ENCODE data around the gene DPH6. TPM values are rescaled to one million over a fixed set of nuclear protein-coding genes. Genes with fewer than 3 reads are reported as not detected.
"Not testable (repeated sequence)": the region's sequence is repeated elsewhere in the genome, so short reads cannot be mapped to it uniquely, and the experiment has no call there.

The DPH6 gene
- polyA plus RNA-seq, 1 donor, result 14.6 TPM

- no peak for DNase-seq (ENCODE audit: low read depth)
These were observed 108.8 kb downstream of the DPH6 start for GRCh38 chr15:35437157-35437556.

DNA sequence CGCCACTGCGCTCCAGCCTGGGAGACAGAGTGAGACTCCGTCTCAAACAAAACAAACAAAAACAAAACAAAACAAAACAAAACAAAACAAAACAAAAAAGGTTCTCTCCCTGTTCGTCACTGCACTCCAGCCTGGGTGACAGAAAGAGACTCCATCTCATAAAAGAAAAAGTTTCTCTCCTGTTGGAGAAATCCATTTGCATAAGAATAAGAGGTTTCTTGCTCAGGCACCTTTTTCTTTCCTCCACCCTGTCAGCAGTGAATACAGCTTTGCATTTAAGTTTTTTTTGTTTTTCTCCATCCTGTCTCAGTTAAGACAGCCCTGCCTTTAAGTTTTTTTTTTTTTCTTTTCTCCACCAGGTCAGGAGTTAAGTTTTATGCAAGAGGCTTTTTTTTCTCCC, 109.5 kb downstream of the DPH6 start:
- DNase-seq (ENCODE audit: low read depth), result no peak

DNA sequence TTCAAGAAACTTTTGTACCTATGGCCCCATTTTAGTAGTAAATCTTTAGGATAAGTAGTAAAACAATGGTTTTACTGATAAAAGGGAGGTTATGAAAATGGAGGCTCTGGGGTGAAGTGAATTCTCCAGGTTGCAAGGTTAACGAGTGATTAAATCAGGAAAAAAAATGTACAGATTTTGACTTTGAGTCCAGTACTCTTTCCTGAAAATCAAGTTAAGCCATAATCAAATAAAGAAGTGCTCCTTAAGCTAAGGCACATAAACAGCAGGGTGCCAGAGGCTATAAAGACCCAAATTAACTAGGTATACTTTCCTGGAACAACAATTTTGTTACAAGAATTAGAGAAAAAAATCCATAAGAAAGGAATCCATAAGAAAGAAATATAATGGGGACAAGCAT, 114.7 kb downstream of the DPH6 start:
- DNase-seq (ENCODE audit: low read depth), result no peak

- DNase-seq (ENCODE audit: low read depth), result no peak
These were observed 115.7 kb downstream of the DPH6 start for GRCh38 chr15:35430301-35430700.

DNA sequence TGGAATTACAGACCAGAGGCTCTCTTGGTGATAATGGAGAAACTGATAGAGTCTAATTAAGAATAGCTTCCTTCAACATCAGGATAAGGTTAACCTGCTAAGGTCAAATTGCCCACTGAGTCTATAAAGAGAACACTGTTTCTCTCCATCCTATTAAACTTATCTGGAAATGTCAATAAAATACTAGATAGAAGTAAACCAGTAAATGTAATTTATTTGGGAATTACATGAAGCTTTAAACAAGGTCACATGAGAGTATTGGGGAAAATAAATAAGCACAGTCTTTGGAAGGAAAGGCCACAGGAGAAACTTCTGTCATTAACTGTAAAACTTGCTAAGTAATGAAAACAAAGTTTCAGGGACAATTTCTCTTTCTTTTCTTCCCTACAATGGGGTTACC, 118.5 kb downstream of the DPH6 start:
- DNase-seq (ENCODE audit: low read depth), result no peak

DNA sequence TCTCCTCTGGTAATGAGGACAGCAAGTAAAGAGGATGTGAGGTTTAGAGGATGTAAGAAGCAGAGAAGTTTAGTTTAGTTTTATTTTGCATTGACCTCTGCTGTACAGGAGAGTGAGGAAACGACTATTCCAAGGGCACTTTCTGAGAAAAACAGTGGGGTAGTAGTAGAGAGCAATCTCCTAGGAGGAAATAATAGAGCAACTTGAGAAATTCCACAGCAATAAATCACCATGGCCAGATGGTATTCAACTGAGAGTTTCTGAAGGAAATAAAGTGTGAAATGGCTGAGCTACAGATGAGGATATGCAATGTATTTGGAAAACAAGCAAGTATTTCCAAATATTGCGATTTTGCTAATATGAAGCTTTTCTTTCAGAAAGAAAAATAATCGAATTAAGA, 118.9 kb downstream of the DPH6 start:
- no peak for DNase-seq (ENCODE audit: low read depth)

DNA sequence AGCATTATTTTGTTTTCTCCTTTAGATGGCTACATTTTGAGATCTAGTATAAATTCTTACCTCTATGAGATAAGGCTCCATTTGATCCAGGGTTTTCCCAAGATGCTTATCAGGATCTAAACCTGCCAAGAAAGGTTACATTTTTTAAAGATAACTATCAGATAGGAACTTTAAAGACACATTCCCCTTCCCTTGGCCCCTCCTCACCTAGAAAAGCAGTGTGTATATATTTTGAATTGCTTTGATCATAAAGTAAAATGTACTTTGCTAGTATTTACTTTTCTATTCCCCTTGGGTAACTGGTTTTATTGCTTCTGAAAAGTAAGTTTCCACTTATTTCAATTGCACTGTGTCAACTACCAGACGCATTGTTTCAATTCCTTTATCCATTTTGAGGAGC, 135.2 kb downstream of the DPH6 start:
- DNase-seq (ENCODE audit: low read depth), result no peak

DNA sequence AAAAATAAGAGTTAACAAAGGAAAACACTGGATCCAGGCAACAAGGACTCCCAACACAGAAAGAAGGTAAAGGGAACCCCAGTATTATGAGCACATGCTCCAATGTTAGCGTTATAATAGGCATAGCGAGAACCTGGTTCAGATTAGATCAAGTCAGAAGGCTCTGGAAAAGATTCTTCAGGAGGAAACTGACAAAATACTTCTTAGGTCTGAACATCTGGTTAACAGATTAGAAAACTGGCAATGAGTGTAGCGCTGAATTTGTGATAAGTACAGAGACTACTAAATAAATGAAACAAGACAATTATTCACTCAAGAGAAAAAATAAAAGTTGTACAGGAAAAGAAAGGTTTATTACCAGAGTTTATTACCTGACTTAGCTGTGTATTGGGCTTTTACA, 146.1 kb downstream of the DPH6 start:
- no peak for DNase-seq (ENCODE audit: low read depth)

DNA sequence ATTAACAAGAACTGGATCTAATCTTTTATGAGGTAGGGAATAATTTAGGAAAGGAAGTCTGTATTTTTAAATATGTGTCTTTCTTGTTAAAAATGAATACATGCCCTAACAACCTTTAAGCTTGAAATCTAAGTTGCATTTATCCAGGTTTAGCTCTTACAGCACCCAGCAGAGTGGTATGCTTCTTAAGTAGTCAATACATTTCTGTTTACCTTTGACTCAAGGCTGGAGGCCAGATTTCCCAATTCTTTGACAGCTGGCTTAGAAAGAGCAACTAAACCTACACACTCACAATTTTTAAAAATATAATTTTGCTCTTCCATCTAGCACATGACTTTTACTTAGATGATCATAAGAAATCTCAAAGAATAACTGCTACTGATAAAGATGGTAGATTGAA, 148.9 kb downstream of the DPH6 start:
- no peak for DNase-seq (ENCODE audit: low read depth)

DNA sequence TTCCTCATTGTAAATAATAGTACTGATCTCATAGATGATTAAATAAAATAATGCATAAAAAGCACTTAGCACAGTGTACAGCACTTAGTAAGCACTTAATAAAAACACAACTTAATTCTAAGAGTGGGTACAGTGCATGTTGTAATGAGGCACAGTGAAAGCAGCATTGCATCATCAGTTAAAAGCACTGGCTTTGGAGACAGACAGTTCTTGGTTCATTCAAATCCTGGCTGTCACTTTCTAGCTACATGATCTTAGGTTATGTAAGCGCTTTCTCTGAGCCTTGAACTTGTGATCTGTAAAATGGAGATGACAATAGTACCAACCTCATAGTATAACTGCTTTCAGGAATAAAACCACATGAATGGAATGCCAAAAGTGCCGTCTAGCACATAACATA, 151.5 kb downstream of the DPH6 start:
- DNase-seq (ENCODE audit: low read depth), result no peak

- DNase-seq (ENCODE audit: low read depth), result no peak
These were observed 152.6 kb downstream of the DPH6 start for GRCh38 chr15:35393398-35393797.

GRCh38 chr15:35391408-35391984, 154.5 kb downstream of the DPH6 start:
- DNase-seq (ENCODE audit: low read depth), result not testable (repeated sequence)

DNA sequence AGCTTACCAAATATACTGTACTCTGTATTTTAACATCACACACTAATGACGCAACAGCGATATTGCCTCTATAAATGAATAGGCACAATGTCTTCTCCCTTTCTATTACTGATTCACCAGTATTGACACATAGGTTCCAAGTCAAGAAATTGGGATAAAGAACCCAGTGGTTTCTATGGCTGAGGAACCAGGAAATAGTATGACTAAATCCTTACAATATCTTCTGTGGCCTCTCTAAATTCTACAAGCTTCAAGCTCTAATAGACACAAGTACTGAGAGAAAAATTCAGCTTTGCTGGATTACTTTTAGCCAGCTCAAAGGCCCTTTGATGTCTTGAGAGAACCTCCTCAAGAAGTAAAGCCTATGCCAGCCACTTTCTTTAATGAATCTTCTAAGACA, 162.5 kb downstream of the DPH6 start:
- no peak for DNase-seq (ENCODE audit: low read depth)

GRCh38 chr15:35381328-35381727, 164.6 kb downstream of the DPH6 start:
- DNase-seq (ENCODE audit: low read depth), result no peak

GRCh38 chr15:35379972-35380371, 166.0 kb downstream of the DPH6 start:
- DNase-seq (ENCODE audit: low read depth), result no peak

- not testable (repeated sequence) for DNase-seq (ENCODE audit: low read depth)
These were observed 167.5 kb downstream of the DPH6 start for GRCh38 chr15:35378454-35378853.

DNA sequence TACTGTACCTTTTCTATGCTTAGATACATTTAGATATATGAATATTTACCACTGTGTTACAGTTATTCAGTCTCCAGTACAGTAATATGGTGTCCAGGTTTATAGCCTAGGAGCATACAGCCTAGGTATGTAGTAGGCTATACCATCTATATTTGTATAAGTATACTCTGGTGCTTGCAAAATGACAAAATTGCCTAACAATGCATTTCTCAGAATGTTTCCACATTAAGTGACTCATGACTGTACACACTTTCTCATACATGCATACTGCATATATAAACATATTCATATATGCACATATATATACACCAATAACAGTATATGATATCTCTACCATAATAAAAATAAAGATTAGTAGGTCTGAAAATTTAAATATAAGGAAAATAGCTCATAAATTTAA, 169.3 kb downstream of the DPH6 start:
- no peak for DNase-seq (ENCODE audit: low read depth)

DNA sequence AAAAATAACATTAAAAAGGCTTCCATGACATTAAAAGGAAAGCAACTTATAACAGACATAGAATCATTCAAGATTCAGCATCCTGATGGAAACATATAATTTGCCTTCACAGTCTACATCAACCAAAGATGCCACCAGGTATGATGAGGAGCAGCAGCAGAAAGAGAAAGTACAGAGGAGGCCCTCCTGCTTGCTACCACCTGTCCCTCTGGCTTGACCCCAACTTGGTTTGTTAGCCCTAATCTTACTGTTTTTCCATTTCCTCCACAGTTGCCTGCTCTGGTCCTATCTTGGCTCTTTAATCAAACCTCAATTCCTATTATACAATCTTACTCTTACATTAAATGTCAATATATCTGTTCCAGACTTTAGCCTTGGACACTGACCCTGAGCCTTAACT, 171.3 kb downstream of the DPH6 start:
- DNase-seq (ENCODE audit: low read depth), result no peak

DNA sequence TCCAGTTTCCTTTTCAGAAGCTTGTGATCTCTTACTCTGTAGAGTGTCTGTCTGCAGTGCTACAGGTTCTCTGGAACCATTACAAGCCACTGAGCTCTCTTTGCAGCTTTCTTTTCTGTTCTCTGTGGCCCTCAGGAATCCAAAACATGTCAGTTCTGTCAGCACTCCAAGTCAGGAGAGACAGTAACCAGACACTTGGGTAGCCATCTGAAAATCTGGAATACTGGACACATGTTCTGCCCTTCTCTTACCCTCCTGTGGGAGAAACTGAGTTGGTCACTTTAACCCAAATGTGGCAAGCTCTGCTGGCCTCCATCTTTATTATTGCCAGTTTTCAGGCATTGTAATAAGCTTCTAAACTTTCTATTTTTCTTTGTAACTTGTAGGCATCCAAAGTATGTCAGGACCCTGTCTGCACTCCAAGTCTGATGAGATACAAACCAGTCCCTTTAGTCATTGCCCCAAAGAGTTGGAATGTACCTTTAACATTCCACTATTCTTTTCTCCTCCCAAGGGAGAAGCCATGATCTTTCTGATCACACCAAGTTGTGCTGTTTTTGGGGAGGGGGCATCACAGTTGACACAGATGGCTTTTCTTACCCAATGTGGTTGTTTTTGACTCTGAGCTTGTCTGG, 183.7 kb downstream of the DPH6 start:
- no peak for DNase-seq (ENCODE audit: low read depth)

DNA sequence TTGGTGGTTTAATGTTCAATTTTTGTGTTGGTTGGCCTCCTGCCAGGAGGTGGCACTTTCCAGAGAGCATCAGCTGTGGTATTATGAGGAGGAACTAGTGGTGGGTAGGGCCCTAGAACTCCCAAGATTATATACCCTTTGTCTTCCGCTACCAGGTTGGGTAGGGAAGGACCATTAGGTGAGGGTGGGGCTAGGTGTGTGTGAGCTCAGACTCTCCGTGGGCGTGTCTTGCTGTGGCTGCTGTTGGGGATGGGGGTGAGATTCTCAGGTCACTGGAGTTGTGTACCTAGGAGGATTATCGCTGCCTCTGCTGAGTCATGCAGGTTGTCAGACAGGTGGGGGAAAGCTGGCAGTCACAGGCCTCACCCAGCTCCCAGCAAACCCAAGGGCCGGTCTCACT, 187.1 kb downstream of the DPH6 start:
- no peak for DNase-seq (ENCODE audit: low read depth)

DNA sequence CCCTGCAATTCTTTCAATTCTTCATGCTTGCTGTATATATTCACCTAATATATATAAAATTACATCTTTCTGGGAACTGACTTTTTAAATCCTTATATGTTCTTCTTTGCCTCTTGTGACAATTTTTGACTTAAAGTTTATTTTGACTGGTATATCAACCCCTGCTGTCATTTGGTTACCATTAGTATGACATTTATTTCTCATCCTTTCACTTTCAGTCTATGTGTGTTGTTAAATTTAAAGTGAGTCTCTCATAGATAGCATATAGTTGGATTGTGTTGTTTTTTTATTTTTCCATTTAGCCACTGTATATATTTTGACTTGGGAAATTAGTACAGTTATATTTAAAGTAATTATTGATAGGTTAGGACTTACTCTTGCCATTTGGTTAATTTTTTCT, 194.9 kb downstream of the DPH6 start:
- DNase-seq (ENCODE audit: low read depth), result no peak

- DNase-seq (ENCODE audit: low read depth), result no peak
These were observed 196.0 kb downstream of the DPH6 start for GRCh38 chr15:35349916-35350315.

GRCh38 chr15:35330916-35331315, 215.0 kb downstream of the DPH6 start:
- no peak for DNase-seq (ENCODE audit: low read depth)

DNA sequence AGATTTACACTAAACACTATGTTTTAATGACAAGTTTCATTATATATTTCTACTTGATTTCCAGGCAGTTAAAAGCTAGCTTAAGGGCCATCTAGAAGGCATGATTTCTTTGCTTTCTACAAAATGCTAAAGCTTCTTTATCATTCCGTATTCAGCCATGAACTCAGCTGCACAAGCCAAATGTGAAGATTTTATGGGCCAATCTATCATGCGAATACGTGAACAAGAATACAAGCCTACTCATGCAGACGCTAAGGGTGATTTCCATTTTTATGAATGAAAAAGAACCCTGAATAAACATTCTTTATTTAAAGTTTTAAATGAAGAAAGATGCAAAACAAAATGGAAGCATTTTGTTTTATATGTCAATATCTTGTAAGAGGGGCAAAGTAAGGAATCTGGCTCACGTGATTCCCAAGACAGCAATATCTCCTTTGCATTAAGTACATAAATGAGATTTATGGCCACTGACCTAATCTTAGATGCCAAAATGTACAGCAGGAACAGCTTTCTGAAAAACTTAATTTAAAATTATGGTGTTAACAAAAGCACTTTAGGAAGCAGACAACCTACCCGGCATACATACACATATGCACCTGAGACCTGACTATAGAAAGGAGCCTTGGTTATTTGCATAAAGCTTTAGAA, 215.8 kb downstream of the DPH6 start:
- DNase-seq (ENCODE audit: low read depth), result no peak

Measured in forelimb muscle (tissue), 1 donor.